Loucy (cell line): ENCODE data around the gene MLEC.

Experiments used
- EZH2phosphoT487 ChIP-seq: fragments of 200-600 bp; IDR thresholded peaks from 2 replicates; pipeline ENCODE4 v1.6.1; 2018; ENCODE audit warnings: antibody characterized with exemption, mild to moderate bottlenecking, moderate library complexity, borderline replicate concordance
- TF ChIP-seq, protein P1 (sequence below): fragments of 200-600 bp; sonication (generic); conservative IDR thresholded peaks from 2 replicates; pipeline ENCODE4 v1.5.1; 2014; ENCODE audit warnings: mild to moderate bottlenecking, antibody characterized with exemption, low read length

DNA sequence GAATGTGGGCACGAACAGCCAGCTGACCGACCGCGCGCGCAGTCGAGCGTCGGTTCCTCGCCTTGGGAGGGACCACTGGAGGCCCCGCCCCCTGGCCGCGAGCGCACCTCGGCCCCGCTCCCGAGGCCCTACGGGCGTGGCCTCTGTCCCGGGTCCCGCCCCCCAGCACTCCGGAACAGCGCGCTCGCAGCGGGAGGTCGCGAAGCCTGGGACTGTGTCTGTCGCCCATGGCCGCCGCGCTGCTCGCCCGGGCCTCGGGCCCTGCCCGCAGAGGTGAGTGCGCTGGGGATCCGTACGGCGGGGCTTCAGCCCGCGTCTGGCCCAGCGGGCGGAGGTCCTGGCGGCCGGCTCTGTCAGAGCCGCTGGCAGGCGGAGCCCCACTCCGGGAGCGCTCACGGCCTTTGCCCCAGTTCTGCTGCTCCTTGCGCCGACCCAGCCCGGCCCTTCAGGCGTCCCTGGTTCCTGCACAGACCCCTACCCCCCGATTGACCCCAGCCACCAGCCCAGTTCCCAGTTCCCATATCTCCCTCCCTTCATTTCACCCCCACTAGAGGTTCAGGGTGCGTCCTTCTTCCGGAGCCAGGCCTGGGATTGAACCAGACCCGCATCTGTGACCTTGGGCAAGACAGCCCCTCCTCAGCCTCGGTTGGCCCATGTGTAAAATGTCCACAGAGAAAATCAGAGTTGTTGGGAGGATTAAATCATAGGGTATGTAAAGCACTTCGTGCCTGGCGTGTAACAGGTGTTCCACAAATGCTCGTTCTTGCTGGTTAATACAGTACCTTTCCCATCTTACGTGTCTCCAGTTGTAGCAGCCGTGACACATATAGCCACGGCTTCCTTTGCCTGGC is 38.9 kb downstream of the MLEC start, which contains the start of gene ACADS:
- TF ChIP-seq, protein P1, sequence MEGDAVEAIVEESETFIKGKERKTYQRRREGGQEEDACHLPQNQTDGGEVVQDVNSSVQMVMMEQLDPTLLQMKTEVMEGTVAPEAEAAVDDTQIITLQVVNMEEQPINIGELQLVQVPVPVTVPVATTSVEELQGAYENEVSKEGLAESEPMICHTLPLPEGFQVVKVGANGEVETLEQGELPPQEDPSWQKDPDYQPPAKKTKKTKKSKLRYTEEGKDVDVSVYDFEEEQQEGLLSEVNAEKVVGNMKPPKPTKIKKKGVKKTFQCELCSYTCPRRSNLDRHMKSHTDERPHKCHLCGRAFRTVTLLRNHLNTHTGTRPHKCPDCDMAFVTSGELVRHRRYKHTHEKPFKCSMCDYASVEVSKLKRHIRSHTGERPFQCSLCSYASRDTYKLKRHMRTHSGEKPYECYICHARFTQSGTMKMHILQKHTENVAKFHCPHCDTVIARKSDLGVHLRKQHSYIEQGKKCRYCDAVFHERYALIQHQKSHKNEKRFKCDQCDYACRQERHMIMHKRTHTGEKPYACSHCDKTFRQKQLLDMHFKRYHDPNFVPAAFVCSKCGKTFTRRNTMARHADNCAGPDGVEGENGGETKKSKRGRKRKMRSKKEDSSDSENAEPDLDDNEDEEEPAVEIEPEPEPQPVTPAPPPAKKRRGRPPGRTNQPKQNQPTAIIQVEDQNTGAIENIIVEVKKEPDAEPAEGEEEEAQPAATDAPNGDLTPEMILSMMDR = no peak
- no peak for TF ChIP-seq EZH2phosphoT487
